Activated CD8-positive, alpha-beta memory T cell treated with anti-CD3 and anti-CD28 coated beads, Interleukin-2, amount 10 ng/mL, durations not matched to agents 7 days and 5 days (primary cell): ENCODE results near the gene TNPO3. TPM values are rescaled to one million over a fixed set of nuclear protein-coding genes. Genes with fewer than 3 reads are reported as not detected.
A peak's percentile ranks its signal among the peaks of the same experiment; 100 is the strongest.
"Not testable (repeated sequence)": the region's sequence is repeated elsewhere in the genome, so short reads cannot be mapped to it uniquely, and the experiment has no call there.

ENCODE experiments used
- ATAC-seq: fragments of 150-1000 bp; cut with Tn5 transposase; one replicate; pipeline ENCODE4 v1.10.0; 2021; ENCODE audit warnings: moderate library complexity
- CTCF ChIA-PET: fragments of 350-600 bp; sonication (Branson Sonifier 250); formaldehyde crosslinking; loops from one replicate; lab custom pipeline; 2021; ENCODE audit warnings: antibody characterized with exemption; lab: Charles Lee
- DNase-seq: peaks from one replicate; pipeline ENCODE4 v3.0.0-alpha.2; 2020
- H3K27ac Mint-ChIP-seq: one replicate; pipeline ENCODE4 v1.8.0; 2021; ENCODE audit warnings: mild to moderate bottlenecking, mixed read lengths
- H3K27me3 Mint-ChIP-seq: one replicate; pipeline ENCODE4 v1.8.0; 2021; ENCODE audit warnings: mixed read lengths
- H3K36me3 Mint-ChIP-seq: one replicate; pipeline ENCODE4 v1.8.0; 2021; ENCODE audit warnings: mild to moderate bottlenecking, mixed read lengths
- H3K4me1 Mint-ChIP-seq: one replicate; pipeline ENCODE4 v1.8.0; 2021; ENCODE audit warnings: mixed read lengths
- H3K4me3 Mint-ChIP-seq: one replicate; pipeline ENCODE4 v1.8.0; 2021; ENCODE audit warnings: mild to moderate bottlenecking, moderate library complexity, mixed read lengths
- H3K9me3 Mint-ChIP-seq: one replicate; pipeline ENCODE4 v1.8.0; 2022; ENCODE audit warnings: low read depth, mixed read lengths
- total RNA-seq, 2 experiments: library from RNA; stranded (reverse); gene quantifications; one replicate each; pipeline ENCODE4 v1.2.3, GENCODE V29; 2021

TNPO3 gene
- total RNA-seq, 2 experiments from 2014 or later: 51.9 to 55.8 TPM

GRCh38 chr7:128945668-128946366 lies 109.1 kb downstream of the TNPO3 start:
- DNase-seq: no peak
- H3K9me3 Mint-ChIP-seq: no peaks in the 10 kb centered on the region
- H3K4me3 Mint-ChIP-seq: no peak overlapping the region
- no peak for ATAC-seq
- H3K36me3 Mint-ChIP-seq: peaks cover 2% of the 10 kb centered on the region
- no peaks in the 10 kb centered on the region for H3K27me3 Mint-ChIP-seq
- H3K27ac Mint-ChIP-seq: no peak overlapping the region
- CTCF ChIA-PET: interaction anchor here (0.9 to 1.2 kb wide), 2 partner anchors 11 to 61 kb away, joined by 3 read pairs; no protein-coding TSS in a partner anchor
- H3K4me1 Mint-ChIP-seq: peaks cover 8% of the 10 kb centered on the region

DNA sequence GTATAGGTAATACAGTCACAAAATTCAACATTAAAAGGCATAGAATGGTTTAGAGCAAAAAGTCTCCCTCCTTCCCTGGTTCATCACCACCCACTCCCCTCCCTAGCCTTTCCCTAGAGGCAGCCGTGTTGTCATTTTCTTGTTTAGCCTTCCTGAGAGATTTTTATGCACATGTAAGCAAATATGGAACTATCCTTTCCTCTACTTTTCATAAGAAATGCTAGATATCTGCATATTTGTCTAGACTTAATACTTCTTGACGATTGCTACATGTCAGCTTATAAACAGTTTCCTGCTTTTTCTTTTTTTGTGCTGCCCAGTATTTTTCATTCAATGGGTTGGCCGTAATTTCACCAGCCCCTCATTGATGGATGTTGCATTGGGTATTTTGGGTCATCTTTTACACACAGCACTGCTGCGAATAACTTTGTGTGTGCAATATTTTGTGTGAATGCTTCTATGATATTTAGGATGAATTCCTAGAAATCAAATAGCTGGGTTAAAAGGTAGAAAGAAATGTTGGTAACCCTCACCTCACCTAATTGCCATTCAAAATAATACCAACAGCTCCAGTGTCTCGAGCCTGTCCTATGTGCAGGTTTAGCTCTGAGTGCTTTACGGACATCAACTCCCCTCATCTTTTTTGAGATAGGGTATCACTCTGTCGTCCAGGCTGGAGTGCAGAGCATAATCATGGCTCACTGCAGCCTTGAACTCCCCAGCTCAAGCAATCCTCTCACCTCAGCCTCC lies 110.2 kb downstream of the TNPO3 start:
- peaks cover 19% of the 10 kb centered on the region for H3K4me1 Mint-ChIP-seq
- no peak overlapping the region for H3K27ac Mint-ChIP-seq
- H3K36me3 Mint-ChIP-seq: no peaks in the 10 kb centered on the region
- no peaks in the 10 kb centered on the region for H3K27me3 Mint-ChIP-seq
- no peak for DNase-seq
- H3K4me3 Mint-ChIP-seq: no peak overlapping the region
- CTCF ChIA-PET: interaction anchor here (0.7 kb wide), 2 partner anchors 61 to 274 kb away, joined by 3 read pairs; no protein-coding TSS in a partner anchor
- no peak for ATAC-seq
- no peaks in the 10 kb centered on the region for H3K9me3 Mint-ChIP-seq

GRCh38 chr7:128943251-128943650 lies 111.7 kb downstream of the TNPO3 start:
- H3K27ac Mint-ChIP-seq, DNase-seq, H3K27me3 Mint-ChIP-seq, H3K9me3 Mint-ChIP-seq, H3K36me3 Mint-ChIP-seq, ATAC-seq, H3K4me3 Mint-ChIP-seq: not testable (repeated sequence)
- CTCF ChIA-PET: interaction anchor here (0.7 kb wide), 1 partner anchor 148 kb away, joined by 3 read pairs; no protein-coding TSS in a partner anchor
- peaks cover 26% of the 10 kb centered on the region for H3K4me1 Mint-ChIP-seq

GRCh38 chr7:128941946-128942526 lies 112.9 kb downstream of the TNPO3 start:
- CTCF ChIA-PET: no interaction called here
- H3K4me3 Mint-ChIP-seq: no peak overlapping the region
- DNase-seq (no peak), ATAC-seq (no peak)
- peaks cover 9% of the 10 kb centered on the region for H3K27me3 Mint-ChIP-seq
- no peaks in the 10 kb centered on the region for H3K9me3 Mint-ChIP-seq
- H3K36me3 Mint-ChIP-seq: no peaks in the 10 kb centered on the region
- peaks cover 31% of the 10 kb centered on the region for H3K4me1 Mint-ChIP-seq
- no peak overlapping the region for H3K27ac Mint-ChIP-seq

GRCh38 chr7:128941323-128941890 lies 113.5 kb downstream of the TNPO3 start:
- H3K4me3 Mint-ChIP-seq: peak overlapping the region; percentile 84

DNA sequence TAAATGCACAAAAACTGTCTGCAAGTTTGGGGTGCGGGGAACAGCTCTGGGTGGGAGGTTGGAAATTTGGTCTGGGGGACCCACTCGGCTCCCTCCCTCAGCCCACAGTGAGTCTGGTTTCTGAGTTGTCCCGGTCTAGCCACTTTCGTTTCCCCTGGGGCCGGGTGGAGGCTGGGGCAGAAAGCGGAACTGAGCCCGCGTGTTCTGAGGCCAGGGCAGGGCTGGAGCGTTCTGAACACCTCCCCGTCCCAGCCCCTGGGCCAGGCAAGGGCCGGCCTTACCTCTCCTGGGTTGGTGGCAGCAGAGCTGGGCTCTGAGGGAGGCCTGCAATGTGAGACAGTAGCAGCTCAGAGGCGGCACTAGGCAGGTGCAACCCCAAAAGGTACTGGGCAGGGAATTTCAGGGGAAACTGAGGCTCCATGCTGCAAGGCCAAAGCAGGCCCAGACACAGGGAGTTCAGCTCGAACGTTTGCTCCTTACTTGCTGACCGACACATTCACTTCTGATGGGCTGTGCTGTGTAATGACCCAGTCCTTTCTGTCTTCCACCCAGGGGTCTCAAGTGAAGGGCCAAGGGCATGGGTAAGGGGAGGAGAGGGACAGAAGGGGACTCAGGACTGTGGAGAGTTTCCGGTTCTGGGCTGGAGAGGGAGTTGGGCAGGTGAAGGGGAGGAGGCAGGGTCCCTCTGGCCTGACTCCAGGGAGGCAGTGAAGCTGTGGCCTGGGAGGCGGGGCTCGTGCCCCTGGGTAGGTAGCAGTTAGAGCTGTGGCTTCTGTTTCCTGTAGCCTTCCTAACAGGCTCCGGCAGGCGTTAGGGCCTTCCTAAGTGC lies 114.2 kb downstream of the TNPO3 start:
- peak; percentile 66 for DNase-seq
- Mint-ChIP-seq H3K27me3 (peaks cover 15% of the 10 kb centered on the region), H3K4me3 (peak overlapping the region; percentile 84), H3K9me3 (no peaks in the 10 kb centered on the region), H3K36me3 (no peaks in the 10 kb centered on the region), H3K4me1 (peaks cover 34% of the 10 kb centered on the region), H3K27ac (peak overlapping the region; percentile 86)
- ATAC-seq: peak; percentile 50
- CTCF ChIA-PET: interaction anchor here (0.7 to 1.9 kb wide), 5 partner anchors 9 to 223 kb away, joined by 3 to 7 read pairs (median 3); no protein-coding TSS in a partner anchor

More at GRCh38 chr7:128941323-128941890, 113.5 kb downstream of the TNPO3 start:
- no peaks in the 10 kb centered on the region for H3K36me3 Mint-ChIP-seq
- CTCF ChIA-PET: interaction anchor here (0.7 to 1.1 kb wide), 3 partner anchors 8 to 222 kb away, joined by 3 read pairs; no protein-coding TSS in a partner anchor
- ATAC-seq: no peak
- H3K4me1 Mint-ChIP-seq: peaks cover 34% of the 10 kb centered on the region
- no peak for DNase-seq
- no peaks in the 10 kb centered on the region for H3K9me3 Mint-ChIP-seq
- peaks cover 13% of the 10 kb centered on the region for H3K27me3 Mint-ChIP-seq
- peak overlapping the region; percentile 86 for H3K27ac Mint-ChIP-seq

- no peak for ATAC-seq
- CTCF ChIA-PET: interaction anchor here (0.9 to 1.9 kb wide), 4 partner anchors 18 to 151 kb away, joined by 3 to 7 read pairs (median 4); no protein-coding TSS in a partner anchor
- H3K4me1 Mint-ChIP-seq: peaks cover 34% of the 10 kb centered on the region
- no peak for DNase-seq
- H3K9me3 Mint-ChIP-seq: no peaks in the 10 kb centered on the region
- peak overlapping the region; percentile 86 for H3K27ac Mint-ChIP-seq
- H3K27me3 Mint-ChIP-seq: peaks cover 15% of the 10 kb centered on the region
- no peaks in the 10 kb centered on the region for H3K36me3 Mint-ChIP-seq
- H3K4me3 Mint-ChIP-seq: peak overlapping the region; percentile 84
Observed at GRCh38 chr7:128939861-128940410, 115.0 kb downstream of the TNPO3 start.

GRCh38 chr7:128939075-128939860 lies 115.6 kb downstream of the TNPO3 start:
- CTCF ChIA-PET: interaction anchor here (0.9 to 1.9 kb wide), 4 partner anchors 17 to 152 kb away, joined by 3 to 7 read pairs (median 4); no protein-coding TSS in a partner anchor
- H3K36me3 Mint-ChIP-seq: no peaks in the 10 kb centered on the region
- DNase-seq: no peak

DNA sequence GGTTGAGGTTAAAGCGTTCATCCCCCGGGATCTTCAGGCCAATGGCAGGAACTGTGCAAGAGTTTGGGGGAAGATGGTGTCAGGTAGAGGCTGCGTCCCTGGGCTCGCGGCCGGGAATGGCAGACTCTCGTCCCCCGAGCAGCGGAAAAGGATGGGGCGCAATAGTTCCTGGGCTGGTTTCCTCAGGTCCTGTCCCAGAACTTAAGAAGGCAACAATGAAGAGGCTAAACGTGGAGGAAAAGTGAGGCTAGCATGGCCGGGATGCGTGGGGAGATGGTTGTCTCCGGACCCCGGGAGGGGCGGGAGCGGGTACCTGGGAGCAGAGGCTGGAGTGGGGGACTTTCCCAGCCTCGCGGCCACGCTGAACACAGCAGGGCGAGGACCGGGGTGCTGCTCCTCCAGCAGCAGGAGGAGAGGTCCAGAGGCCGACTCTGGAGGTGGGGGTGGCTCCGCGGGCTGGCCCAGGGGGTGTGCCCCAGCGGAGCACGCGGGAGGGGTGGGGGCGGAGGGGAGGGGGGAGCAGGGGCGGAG lies 116.3 kb downstream of the TNPO3 start:
- H3K27ac Mint-ChIP-seq: peak overlapping the region; percentile 67
- H3K27me3 Mint-ChIP-seq: peaks cover 15% of the 10 kb centered on the region
- no peaks in the 10 kb centered on the region for H3K36me3 Mint-ChIP-seq
- H3K4me1 Mint-ChIP-seq: peaks cover 37% of the 10 kb centered on the region
- ATAC-seq (peak; percentile 9), DNase-seq (no peak)
- H3K9me3 Mint-ChIP-seq: no peaks in the 10 kb centered on the region
- H3K4me3 Mint-ChIP-seq: peak overlapping the region; percentile 84
- CTCF ChIA-PET: interaction anchor here (1.1 to 1.9 kb wide), 4 partner anchors 9 to 153 kb away, joined by 3 to 6 read pairs (median 4); no protein-coding TSS in a partner anchor

More at GRCh38 chr7:128939075-128939860, 115.6 kb downstream of the TNPO3 start:
- no peaks in the 10 kb centered on the region for H3K9me3 Mint-ChIP-seq
- no peak for ATAC-seq
- H3K4me1 Mint-ChIP-seq: peaks cover 35% of the 10 kb centered on the region
- peak overlapping the region; percentile 86 for H3K27ac Mint-ChIP-seq
- peak overlapping the region; percentile 84 for H3K4me3 Mint-ChIP-seq
- peaks cover 15% of the 10 kb centered on the region for H3K27me3 Mint-ChIP-seq

DNA sequence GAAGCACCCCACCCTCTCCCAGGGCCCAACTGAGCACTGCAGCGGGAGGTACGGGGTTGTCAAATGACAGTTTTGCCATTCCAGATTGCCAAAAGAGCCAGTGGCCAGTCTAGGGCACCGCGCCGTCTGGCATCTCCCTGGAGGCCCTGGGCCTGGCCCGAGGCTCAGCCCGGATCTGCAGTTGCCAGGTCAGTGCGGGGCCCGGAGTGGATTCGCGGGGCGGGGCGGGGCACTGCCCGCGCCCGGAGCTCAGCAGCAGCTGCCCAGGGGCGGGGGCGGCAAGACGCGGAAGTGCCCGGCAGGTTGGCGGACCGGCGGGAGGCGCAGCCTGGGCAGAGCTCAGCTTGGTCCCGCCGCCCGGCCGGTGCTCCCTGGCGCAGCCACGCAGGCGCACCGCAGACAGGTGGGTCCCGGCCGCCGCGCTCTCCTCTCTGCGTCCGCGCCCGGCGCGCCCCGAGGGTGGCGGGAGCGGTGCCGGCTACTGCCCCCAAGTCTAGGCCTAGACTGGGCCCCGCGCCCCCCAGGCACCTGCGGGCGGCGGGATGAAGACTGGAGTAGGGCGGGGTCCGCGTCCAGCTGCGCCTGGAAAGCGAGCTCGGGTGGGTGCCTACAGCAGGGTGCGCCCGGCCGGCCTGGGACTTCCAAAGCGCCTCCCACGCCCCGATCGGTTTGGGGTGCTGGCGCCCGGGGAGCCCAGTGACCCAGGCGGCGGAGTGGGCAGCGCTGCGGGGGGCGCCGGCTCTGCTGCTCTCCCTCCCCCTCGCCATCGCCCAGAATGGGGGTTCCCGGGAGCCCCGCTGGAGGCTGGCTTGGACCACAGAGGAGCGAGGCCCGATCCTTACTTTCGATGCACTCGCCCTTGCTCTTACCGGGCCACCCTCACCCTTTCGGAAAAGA lies 117.0 kb downstream of the TNPO3 start, which contains the start of gene IRF5:
IRF5 (plus strand) TSS at position 281 of the 897 bp plus-strand sequence. CDS start 4,155 bp downstream, outside the sequence.
- Mint-ChIP-seq H3K9me3 (no peaks in the 10 kb centered on the region), H3K36me3 (peaks cover 1% of the 10 kb centered on the region)
- CTCF ChIA-PET: interaction anchor here (0.9 to 1.4 kb wide), 3 partner anchors 10 to 154 kb away, joined by 3 to 6 read pairs (median 4); no protein-coding TSS in a partner anchor

More for the DNA sequence above, 117.0 kb downstream of the TNPO3 start, which contains the start of gene IRF5:
- Mint-ChIP-seq H3K27me3 (peaks cover 15% of the 10 kb centered on the region), H3K4me1 (peaks cover 44% of the 10 kb centered on the region), H3K4me3 (peak within 1 kb of the TSS; percentile 84), H3K27ac (peak within 1 kb of the TSS; percentile 67)
- DNase-seq: no peak
- ATAC-seq: peak; percentile 45
